Keratinocyte (primary cell): ENCODE measurements around the gene MYL5. TPM values are rescaled to one million over a fixed set of nuclear protein-coding genes. Genes with fewer than 3 reads are reported as not detected.

Experiments
- DNase-seq: peaks from one replicate; pipeline ENCODE4 v3.0.0-alpha.2; 2011; ENCODE audit warnings: low read depth, missing footprints, low spot score
- FAIRE-seq: peaks from 2 replicates; lab custom pipeline; 2011; peaks lifted over from hg19 to GRCh38; lab: Jason Lieb, UNC
- H2AFZ ChIP-seq: 2 replicates; pipeline ENCODE4 v1.6.0; 2012; ENCODE audit warnings: low read length, control low read depth, inconsistent platforms; ENCODE audit not compliant: control insufficient read depth
- H3K27ac ChIP-seq: 2 replicates; pipeline ENCODE4 v1.5.1; 2011; ENCODE audit warnings: low read length; ENCODE audit not compliant: control insufficient read depth, insufficient read depth
- H3K27me3 ChIP-seq: 3 replicates; pipeline ENCODE4 v1.6.0; 2011; ENCODE audit warnings: low read length; ENCODE audit not compliant: control insufficient read depth, insufficient read depth; ENCODE audit errors: extremely low read depth
- H3K36me3 ChIP-seq, 2 experiments: 2 replicates in 1 of 2; 3 replicates in 1 of 2; pipeline ENCODE4 v1.5.1; 2011; ENCODE audit warnings: low read length in 2 of 2, mild to moderate bottlenecking in 1 of 2; ENCODE audit not compliant: control insufficient read depth in 2 of 2, insufficient read depth in 2 of 2; ENCODE audit errors: extremely low read depth in 1 of 2
- H3K4me1 ChIP-seq: 3 replicates; pipeline ENCODE4 v1.5.1; 2011; ENCODE audit warnings: low read length; ENCODE audit not compliant: control insufficient read depth, insufficient read depth; ENCODE audit errors: extremely low read depth
- H3K4me2 ChIP-seq: 3 replicates; pipeline ENCODE4 v1.6.0; 2011; ENCODE audit warnings: low read depth, low read length; ENCODE audit not compliant: control insufficient read depth, insufficient read depth; ENCODE audit errors: extremely low read depth
- H3K4me3 ChIP-seq, 3 experiments: fragments of 200-600 bp in 1 of 3; sonication (generic) in 1 of 3; 2 replicates in 2 of 3; 3 replicates in 1 of 3; pipeline ENCODE4 v1.5.1; 2011 to 2016; ENCODE audit warnings: low read length in 3 of 3, mild to moderate bottlenecking in 3 of 3, control low read depth in 2 of 3, inconsistent platforms in 1 of 3, low read depth in 1 of 3, mixed read lengths in 1 of 3, mixed run types in 1 of 3, moderate library complexity in 1 of 3; ENCODE audit not compliant: control insufficient read depth in 2 of 3, insufficient read depth in 2 of 3; ENCODE audit errors: extremely low read depth in 1 of 3
- H3K79me2 ChIP-seq: 2 replicates; pipeline ENCODE4 v1.6.0; 2012; ENCODE audit warnings: low read length; ENCODE audit not compliant: control insufficient read depth, insufficient read depth
- H3K9ac ChIP-seq: 3 replicates; pipeline ENCODE4 v1.6.0; 2011; ENCODE audit warnings: low read length; ENCODE audit not compliant: control insufficient read depth, insufficient read depth; ENCODE audit errors: extremely low read depth
- H3K9me1 ChIP-seq: 3 replicates; pipeline ENCODE4 v1.6.0; 2011; ENCODE audit warnings: low read length; ENCODE audit not compliant: control insufficient read depth, insufficient read depth; ENCODE audit errors: extremely low read depth
- H3K9me3 ChIP-seq: 2 replicates; pipeline ENCODE4 v1.5.1; 2012; ENCODE audit warnings: low read depth, low read length; ENCODE audit not compliant: control insufficient read depth
- H4K20me1 ChIP-seq: 3 replicates; pipeline ENCODE4 v1.6.0; 2011; ENCODE audit warnings: low read length; ENCODE audit not compliant: control insufficient read depth, insufficient read depth; ENCODE audit errors: extremely low read depth
- CTCF ChIP-seq, 3 experiments: IDR thresholded peaks in 1 of 3; conservative IDR thresholded peaks in 1 of 3; optimal IDR thresholded peaks in 1 of 3; 2 replicates in 2 of 3; 3 replicates in 1 of 3; pipeline versions ENCODE3 to v1.5.1; 2011; ENCODE audit warnings: low read length in 3 of 3, mild to moderate bottlenecking in 3 of 3, moderate library complexity in 2 of 3, control low read depth in 1 of 3, inconsistent platforms in 1 of 3; ENCODE audit not compliant: insufficient read depth in 2 of 3; ENCODE audit errors: extremely low read depth in 1 of 3
- EZH2 ChIP-seq: IDR thresholded peaks from one replicate; pipeline ENCODE4 v1.6.1; 2012; ENCODE audit warnings: inconsistent platforms, mild to moderate bottlenecking, low read length, moderate library complexity
- dilution Hi-C: fragments of 300-500 bp; cut with MboI; formaldehyde crosslinking; loops from one replicate; pipeline ENCODE4 v1.7.0; 2020; ENCODE audit warnings: low sequenced_read_pairs; ENCODE audit not compliant: extremely low pct_ligation_motif_present
- polyA plus RNA-seq, 5 experiments: library from polyadenylated mRNA; depleted of rRNA in 3 of 5; stranded (reverse) in 3 of 5; stranded (forward) in 1 of 5; unstranded in 1 of 5; fragments of >200 nt; gene quantifications; 1 replicate in 1 of 5; 2 replicates in 3 of 5; 3 replicates in 1 of 5; pipeline versions ENCODE4 v1.2.1 to v1.2.3, GENCODE V29; 2011 to 2012; ENCODE audit warnings: missing spikeins in 2 of 5, low read depth in 1 of 5, low replicate concordance in 1 of 5

The MYL5 gene
- polyA plus RNA-seq, 1 donor (not counting 4 experiments of a cell fraction or from before 2014, with no cell fraction given), result 8.0 TPM

GRCh38 chr4:677431-678293 lies 3.3 kb downstream of the MYL5 start:
- TF ChIP-seq CTCF (optimal IDR thresholded peaks at IDR 0.05 in 1 of 3, IDR thresholded peaks at IDR 0.05 in 1 of 3, conservative IDR thresholded peaks at IDR 0.05 in 1 of 3; ENCODE audit: extremely low read depth in 1 of 3, insufficient read depth in 2 of 3, low read length in 3 of 3), result no peak
- TF ChIP-seq EZH2, result no peak
- Histone ChIP-seq H3K4me3 (no peak overlapping the region), H3K9me3 (no peaks in the 10 kb centered on the region), H2AFZ (peak overlapping the region; percentile 31), H3K4me2 (peak overlapping the region; percentile 54), H3K27me3 (peaks cover 7% of the 10 kb centered on the region), H3K79me2 (peaks cover 21% of the 10 kb centered on the region), H3K4me1 (peaks cover 29% of the 10 kb centered on the region), H4K20me1 (no peaks in the 10 kb centered on the region), H3K9ac (peak overlapping the region; percentile 55), H3K27ac (peak overlapping the region; percentile 70), H3K9me1 (no peaks in the 10 kb centered on the region), H3K36me3 (no peaks in the 10 kb centered on the region)
- peak; percentile 92 for DNase-seq
- FAIRE-seq, result peak; percentile 97
- dilution Hi-C loops, result no loop called here

- Histone ChIP-seq H4K20me1 (no peaks in the 10 kb centered on the region), H3K27me3 (peaks cover 12% of the 10 kb centered on the region), H3K27ac (peak overlapping the region; percentile 70), H3K4me1 (peaks cover 23% of the 10 kb centered on the region), H3K4me2 (peak overlapping the region; percentile 54), H3K4me3 (no peak overlapping the region), H3K9ac (peak overlapping the region; percentile 55), H3K9me1 (no peaks in the 10 kb centered on the region), H2AFZ (no peak overlapping the region), H3K9me3 (no peaks in the 10 kb centered on the region), H3K36me3 (no peaks in the 10 kb centered on the region), H3K79me2 (peaks cover 14% of the 10 kb centered on the region)
- no peak for TF ChIP-seq CTCF (optimal IDR thresholded peaks at IDR 0.05 in 1 of 3, IDR thresholded peaks at IDR 0.05 in 1 of 3, conservative IDR thresholded peaks at IDR 0.05 in 1 of 3; ENCODE audit: extremely low read depth in 1 of 3, insufficient read depth in 2 of 3, low read length in 3 of 3)
- no peak for TF ChIP-seq EZH2
- no peak for DNase-seq
- FAIRE-seq, result no peak
- dilution Hi-C loops, result no loop called here
Measured at GRCh38 chr4:678331-679103, 4.2 kb downstream of the MYL5 start.
